Endodermal cell (in vitro differentiated cells): ENCODE data around the gene FAM168A. TPM values are rescaled to one million over a fixed set of nuclear protein-coding genes. Genes with fewer than 3 reads are reported as not detected.

ENCODE experiments used
- DNase-seq: peaks from one replicate; pipeline ENCODE4 v3.0.0-alpha.2; 2017
- H3K27ac ChIP-seq: 2 replicates; pipeline ENCODE4 v1.5.1; 2013; ENCODE audit warnings: mild to moderate bottlenecking, low read depth, low read length, moderate library complexity
- H3K27me3 ChIP-seq: 2 replicates; pipeline ENCODE4 v1.6.1; 2013; ENCODE audit warnings: mild to moderate bottlenecking, low read length, moderate library complexity; ENCODE audit not compliant: insufficient read depth, control insufficient read depth, poor library complexity, severe bottlenecking
- H3K36me3 ChIP-seq: 2 replicates; pipeline ENCODE4 v1.7.0; 2013; ENCODE audit warnings: mild to moderate bottlenecking, low read length, moderate library complexity; ENCODE audit not compliant: control insufficient read depth, insufficient read depth
- H3K4me1 ChIP-seq: one replicate; pipeline ENCODE4 v1.7.0; 2013; ENCODE audit warnings: low read length; ENCODE audit not compliant: control insufficient read depth, insufficient read depth
- H3K4me3 ChIP-seq: 2 replicates; pipeline ENCODE4 v1.5.1; 2013; ENCODE audit warnings: mild to moderate bottlenecking, low read length, moderate library complexity
- H3K9ac ChIP-seq: 2 replicates; pipeline ENCODE4 v1.6.1; 2013; ENCODE audit warnings: mild to moderate bottlenecking, low read length, moderate library complexity; ENCODE audit not compliant: poor library complexity, severe bottlenecking; ENCODE audit errors: extremely low read depth
- H3K9me3 ChIP-seq: 2 replicates; pipeline ENCODE4 v1.6.1; 2013; ENCODE audit warnings: mild to moderate bottlenecking, low read length, moderate library complexity; ENCODE audit not compliant: control insufficient read depth
- H3K27ac Mint-ChIP-seq: 2 replicates; pipeline ENCODE4 v1.8.0; 2020; ENCODE audit warnings: mixed read lengths
- H3K27me3 Mint-ChIP-seq: 2 replicates; pipeline ENCODE4 v1.8.0; 2021; ENCODE audit warnings: mild to moderate bottlenecking, mixed read lengths; ENCODE audit not compliant: insufficient read depth
- H3K36me3 Mint-ChIP-seq: 2 replicates; pipeline ENCODE4 v1.8.0; 2020; ENCODE audit warnings: low read depth, mixed read lengths
- H3K4me1 Mint-ChIP-seq: 2 replicates; pipeline ENCODE4 v1.8.0; 2020; ENCODE audit warnings: mixed read lengths
- H3K4me3 Mint-ChIP-seq: 2 replicates; pipeline ENCODE4 v1.8.0; 2020; ENCODE audit warnings: mild to moderate bottlenecking, moderate library complexity, mixed read lengths
- H3K9me3 Mint-ChIP-seq: 2 replicates; pipeline ENCODE4 v1.8.0; 2020; ENCODE audit warnings: mild to moderate bottlenecking, mixed read lengths
- WGBS, 2 experiments: methylation state at CpG; one replicate each; pipeline versions ENCODE4 v1.1.5 to v1.1.7; 2013; ENCODE audit warnings: missing lambda C conversion rate in 2 of 2, mixed read lengths in 1 of 2; ENCODE audit not compliant: insufficient coverage in 1 of 2, insufficient read length in 1 of 2; 5-methylcytosine and 5-hydroxymethylcytosine counted together
- total RNA-seq, 2 donors: library from RNA; stranded (reverse); fragmentation: NEBNext Ultra II Directional in 1 of 2; extraction: Animal tissue kit (Norgen Biotek cat#: 25700) in 1 of 2; gene quantifications; 2 replicates in 1 of 2; 3 replicates in 1 of 2; pipeline ENCODE4 v1.2.1, GENCODE V29; 2021
- TF ChIP-seq, protein P1 (sequence below): fragments of 200-600 bp; sonication (generic); conservative IDR thresholded peaks from 2 replicates; pipeline ENCODE4 v1.5.0; 2021; ENCODE audit warnings: antibody characterized with exemption, mild to moderate bottlenecking

The FAM168A gene
- total RNA-seq, 2 donors from 2014 or later = 27.4 to 31.6 TPM

DNA sequence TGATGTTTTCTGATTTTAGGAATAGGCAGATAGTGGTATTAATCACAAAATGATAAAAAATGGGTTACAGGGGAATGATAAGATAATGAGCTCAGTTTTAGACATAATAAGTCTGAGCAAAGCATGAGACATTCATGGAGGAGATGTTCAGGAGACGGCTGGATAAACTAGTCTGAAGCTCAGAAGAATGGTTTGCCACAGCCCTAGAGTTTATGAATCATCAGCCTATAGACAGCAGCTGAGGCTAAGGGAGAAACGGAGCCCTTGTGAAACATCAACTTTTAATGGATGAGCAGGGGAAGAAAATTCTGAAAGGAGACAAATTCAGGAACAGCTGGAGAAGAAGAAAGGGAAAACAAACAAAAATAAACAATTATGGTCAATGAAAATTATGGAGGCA lies 134.6 kb downstream of the FAM168A start:
- peaks cover 5% of the 10 kb centered on the region for H3K36me3 Mint-ChIP-seq
- H3K4me1 Mint-ChIP-seq = peaks cover 2% of the 10 kb centered on the region
- no peak for DNase-seq
- no peaks in the 10 kb centered on the region for H3K27me3 Mint-ChIP-seq
- Histone ChIP-seq H3K4me1 (no peaks in the 10 kb centered on the region), H3K9me3 (no peaks in the 10 kb centered on the region), H3K4me3 (no peak overlapping the region), H3K36me3 (no peaks in the 10 kb centered on the region), H3K27me3 (no peaks in the 10 kb centered on the region), H3K27ac (no peak overlapping the region), H3K9ac (no peak overlapping the region)
- no peaks in the 10 kb centered on the region for H3K9me3 Mint-ChIP-seq
- H3K4me3 Mint-ChIP-seq = no peak overlapping the region
- WGBS, 2 experiments = 92 to 100% methylated on average over 2 of the region's 2 CpGs
- TF ChIP-seq, protein P1, sequence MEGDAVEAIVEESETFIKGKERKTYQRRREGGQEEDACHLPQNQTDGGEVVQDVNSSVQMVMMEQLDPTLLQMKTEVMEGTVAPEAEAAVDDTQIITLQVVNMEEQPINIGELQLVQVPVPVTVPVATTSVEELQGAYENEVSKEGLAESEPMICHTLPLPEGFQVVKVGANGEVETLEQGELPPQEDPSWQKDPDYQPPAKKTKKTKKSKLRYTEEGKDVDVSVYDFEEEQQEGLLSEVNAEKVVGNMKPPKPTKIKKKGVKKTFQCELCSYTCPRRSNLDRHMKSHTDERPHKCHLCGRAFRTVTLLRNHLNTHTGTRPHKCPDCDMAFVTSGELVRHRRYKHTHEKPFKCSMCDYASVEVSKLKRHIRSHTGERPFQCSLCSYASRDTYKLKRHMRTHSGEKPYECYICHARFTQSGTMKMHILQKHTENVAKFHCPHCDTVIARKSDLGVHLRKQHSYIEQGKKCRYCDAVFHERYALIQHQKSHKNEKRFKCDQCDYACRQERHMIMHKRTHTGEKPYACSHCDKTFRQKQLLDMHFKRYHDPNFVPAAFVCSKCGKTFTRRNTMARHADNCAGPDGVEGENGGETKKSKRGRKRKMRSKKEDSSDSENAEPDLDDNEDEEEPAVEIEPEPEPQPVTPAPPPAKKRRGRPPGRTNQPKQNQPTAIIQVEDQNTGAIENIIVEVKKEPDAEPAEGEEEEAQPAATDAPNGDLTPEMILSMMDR = no peak
- no peak overlapping the region for H3K27ac Mint-ChIP-seq

DNA sequence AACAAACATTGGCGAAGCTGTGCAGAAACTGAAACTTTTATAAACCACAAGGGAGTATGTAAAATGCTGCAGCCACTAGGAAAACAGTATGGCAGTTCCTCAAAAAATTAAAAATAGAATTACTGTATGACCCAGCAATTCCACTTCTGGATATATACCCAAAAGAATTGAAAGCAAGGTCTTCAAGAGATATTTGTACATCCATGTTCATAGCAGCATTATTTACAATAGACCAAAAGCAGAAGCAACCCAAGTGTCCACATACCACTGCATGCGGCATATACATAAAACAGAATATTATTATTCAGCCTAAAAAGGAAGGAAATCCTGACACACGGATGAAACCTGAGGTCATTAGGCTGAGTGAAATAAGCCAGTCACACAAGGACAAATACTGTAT lies 135.9 kb downstream of the FAM168A start:
- Histone ChIP-seq H3K4me3 (no peak overlapping the region), H3K27me3 (no peaks in the 10 kb centered on the region), H3K9me3 (no peaks in the 10 kb centered on the region), H3K27ac (no peak overlapping the region), H3K36me3 (no peaks in the 10 kb centered on the region), H3K4me1 (no peaks in the 10 kb centered on the region), H3K9ac (no peak overlapping the region)
- Mint-ChIP-seq H3K9me3 (no peaks in the 10 kb centered on the region), H3K36me3 (peaks cover 5% of the 10 kb centered on the region), H3K4me1 (peaks cover 2% of the 10 kb centered on the region), H3K27ac (no peak overlapping the region), H3K27me3 (no peaks in the 10 kb centered on the region), H3K4me3 (no peak overlapping the region)
- no peak for DNase-seq
- TF ChIP-seq, protein P1 = no peak
- WGBS, 2 experiments = 80 to 100% methylated on average over 1 to 3 of the region's 3 CpGs

DNA sequence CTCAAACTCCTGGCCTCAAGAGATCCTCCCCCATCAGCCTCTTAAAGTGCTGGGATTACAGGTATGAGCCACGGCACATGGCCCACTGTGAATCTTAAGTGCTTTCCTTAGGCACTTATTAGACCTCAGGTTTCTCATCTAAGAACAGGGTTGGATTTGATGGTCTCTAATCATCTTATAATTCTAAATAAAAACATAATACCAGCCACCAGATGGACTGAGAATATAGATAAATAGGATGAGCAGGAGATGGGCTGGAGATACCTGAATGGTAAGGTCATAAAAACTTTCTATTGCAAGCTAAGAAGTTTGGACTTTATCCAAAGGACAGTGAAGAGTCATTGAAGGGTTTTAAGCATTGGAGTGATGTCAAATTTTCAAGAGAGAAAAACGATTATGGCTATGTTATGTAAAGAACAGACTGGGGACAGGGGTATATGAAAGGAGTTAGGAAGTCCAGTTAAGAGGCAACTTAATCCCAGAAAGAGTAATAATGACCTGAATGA lies 136.5 kb downstream of the FAM168A start:
- Mint-ChIP-seq H3K4me1 (peaks cover 2% of the 10 kb centered on the region), H3K4me3 (no peak overlapping the region), H3K27me3 (no peaks in the 10 kb centered on the region), H3K36me3 (peaks cover 5% of the 10 kb centered on the region), H3K27ac (no peak overlapping the region), H3K9me3 (no peaks in the 10 kb centered on the region)
- Histone ChIP-seq H3K9me3 (no peaks in the 10 kb centered on the region), H3K9ac (no peak overlapping the region), H3K36me3 (no peaks in the 10 kb centered on the region), H3K4me1 (no peaks in the 10 kb centered on the region), H3K4me3 (no peak overlapping the region), H3K27me3 (no peaks in the 10 kb centered on the region), H3K27ac (no peak overlapping the region)
- DNase-seq = no peak
- 78 to 82% methylated on average over 1 to 2 of the region's 2 CpGs for WGBS, 2 experiments
- TF ChIP-seq, protein P1 = no peak
